T-helper 2 cell (primary cell): Measurements from ENCODE around the gene PUM1.
"Not testable (repeated sequence)": the region's sequence is repeated elsewhere in the genome, so short reads cannot be mapped to it uniquely, and the experiment has no call there.

Source experiments
- DNase-seq, 5 experiments: peaks; one replicate each; pipeline versions ENCODE4 v3.0.0 to v3.0.0-alpha.2; 2012 to 2022

The PUM1 gene

GRCh38 chr1:31064111-31064717 is 1.3 kb downstream of the PUM1 start:
- DNase-seq: no peak

- peak in 1 of 5 experiments; percentile 49 for DNase-seq
These were observed 1.9 kb downstream of the PUM1 start for GRCh38 chr1:31063631-31064030.

DNA sequence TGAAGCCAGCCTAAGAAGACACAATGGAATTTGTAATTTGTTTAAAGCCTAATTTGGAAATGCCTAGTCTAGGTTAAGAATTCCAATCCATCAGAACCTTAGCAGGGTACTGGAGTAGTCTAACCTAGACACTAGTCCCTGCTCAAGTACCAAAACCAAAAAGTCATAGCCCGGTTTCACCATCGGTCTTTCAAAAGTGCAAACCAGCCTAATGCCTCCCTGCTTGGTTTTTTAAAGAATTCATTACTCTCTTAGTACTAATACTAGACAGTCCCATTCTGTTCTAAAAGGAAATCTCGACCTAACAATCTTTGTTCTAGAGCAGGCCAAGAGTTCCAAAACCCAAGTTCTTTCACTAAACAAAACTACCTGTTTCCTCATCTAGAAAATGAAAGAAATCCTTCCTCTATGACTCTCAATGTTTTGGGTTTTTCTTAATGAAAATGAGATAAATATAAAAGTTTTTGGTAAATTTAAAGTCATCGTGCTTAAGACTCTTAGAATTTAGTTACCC is 2.6 kb downstream of the PUM1 start:
- DNase-seq: no peak

GRCh38 chr1:31062162-31062866 is 3.2 kb downstream of the PUM1 start:
- peak in 1 of 5 experiments; percentile 30 for DNase-seq

DNA sequence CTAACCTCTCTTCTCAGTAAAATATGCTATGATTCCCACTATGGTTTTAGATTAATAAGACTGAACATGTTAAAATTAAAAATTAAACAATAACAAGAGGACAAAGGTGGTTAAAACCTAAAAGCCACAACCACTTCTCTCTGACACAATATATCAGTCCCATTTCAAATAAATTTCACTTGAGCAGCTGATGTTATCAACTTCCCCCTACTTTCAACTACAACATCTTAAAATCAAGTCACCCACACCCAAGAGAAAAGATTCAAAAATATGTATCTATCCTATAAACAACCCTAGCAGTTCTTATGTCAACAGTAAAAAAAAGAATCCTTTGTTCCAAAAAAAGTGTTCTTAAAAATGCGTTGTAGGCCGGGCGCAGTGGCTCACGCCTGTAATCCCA is 7.5 kb downstream of the PUM1 start:
- peak in 1 of 5 experiments; percentile 82 for DNase-seq

DNA sequence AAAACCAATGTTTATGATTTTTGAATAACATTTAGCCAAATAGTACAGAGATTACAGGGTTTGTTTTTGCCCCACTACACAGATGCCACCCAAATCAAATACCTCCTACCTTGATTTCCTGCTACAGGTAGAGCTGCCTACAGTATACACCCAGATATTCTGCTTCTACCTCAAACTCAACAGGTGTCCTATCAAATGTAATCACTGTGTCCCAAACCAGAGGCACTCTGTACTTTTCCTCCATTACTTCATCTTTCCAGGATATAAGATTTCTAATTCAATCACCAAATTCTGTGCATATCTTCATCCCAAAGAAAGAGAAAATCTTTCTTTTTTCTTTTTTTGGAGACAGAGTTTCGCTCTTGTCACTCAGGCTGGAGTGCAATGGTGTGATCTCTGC is 9.6 kb downstream of the PUM1 start:
- DNase-seq: no peak

- no peak for DNase-seq
These were observed 10.0 kb downstream of the PUM1 start for GRCh38 chr1:31055501-31055900.

- DNase-seq: no peak
These were observed 10.5 kb downstream of the PUM1 start for GRCh38 chr1:31054958-31055481.

DNA sequence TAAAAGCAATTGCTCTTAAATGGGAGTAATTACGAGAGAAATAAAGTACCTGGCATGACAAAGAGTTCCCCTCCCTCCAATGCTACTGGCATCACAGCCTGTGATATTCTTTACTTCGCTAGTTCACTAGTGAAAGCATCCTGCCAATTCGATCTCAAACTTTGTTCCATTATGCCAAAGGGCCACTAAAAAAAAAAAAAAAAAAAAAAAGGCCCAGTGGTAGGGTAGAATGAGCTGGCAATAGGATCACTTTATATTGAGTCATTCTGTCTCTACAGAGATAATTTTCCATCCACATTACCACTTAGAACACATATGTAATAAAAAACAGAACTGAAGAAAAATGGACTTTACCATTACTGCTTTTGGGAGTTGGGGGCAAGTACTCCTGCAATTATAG is 11.2 kb downstream of the PUM1 start:
- DNase-seq: peak in 1 of 5 experiments; percentile 47

GRCh38 chr1:31052613-31053012 is 12.9 kb downstream of the PUM1 start:
- DNase-seq: not testable (repeated sequence)

- no peak for DNase-seq
These were observed 13.9 kb downstream of the PUM1 start for GRCh38 chr1:31051611-31052010.

DNA sequence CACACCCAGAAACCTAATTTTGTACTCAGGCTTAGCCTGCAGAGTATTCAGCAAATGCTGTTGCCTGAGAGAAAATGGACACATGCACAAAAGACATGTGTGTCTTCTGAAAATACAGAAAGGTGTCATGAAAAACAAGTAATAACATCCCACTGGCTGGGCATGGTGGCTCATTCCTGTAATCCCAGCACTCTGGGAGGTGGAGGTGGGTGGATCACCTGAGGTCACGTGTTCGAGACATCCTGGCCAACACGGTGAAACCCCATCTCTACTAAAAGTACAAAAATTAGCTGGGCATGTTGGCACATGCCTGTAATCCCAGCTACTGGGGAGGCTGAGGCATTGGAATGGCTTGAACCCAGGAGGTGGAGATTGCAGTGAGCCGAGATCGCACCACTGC is 18.0 kb downstream of the PUM1 start:
- DNase-seq: not testable (repeated sequence)

DNA sequence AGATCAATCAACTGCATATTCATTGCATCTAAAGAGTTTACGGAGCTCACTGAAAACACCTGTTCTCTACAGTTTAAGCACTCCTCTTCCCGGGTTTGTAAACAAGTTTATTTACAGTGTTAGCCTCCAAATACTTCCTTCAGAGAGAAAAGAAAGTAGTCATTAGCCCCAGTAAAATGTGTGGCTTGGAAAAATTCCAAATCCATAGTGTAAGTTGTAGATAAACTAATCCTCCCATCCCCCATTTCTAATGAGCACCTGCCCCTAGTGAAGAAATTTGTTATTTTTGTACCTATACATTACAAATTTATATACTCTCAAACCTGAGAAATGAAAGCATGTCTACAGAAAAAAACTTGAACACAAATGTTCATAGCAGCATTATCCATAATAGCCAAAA is 21.9 kb downstream of the PUM1 start:
- DNase-seq: no peak

DNA sequence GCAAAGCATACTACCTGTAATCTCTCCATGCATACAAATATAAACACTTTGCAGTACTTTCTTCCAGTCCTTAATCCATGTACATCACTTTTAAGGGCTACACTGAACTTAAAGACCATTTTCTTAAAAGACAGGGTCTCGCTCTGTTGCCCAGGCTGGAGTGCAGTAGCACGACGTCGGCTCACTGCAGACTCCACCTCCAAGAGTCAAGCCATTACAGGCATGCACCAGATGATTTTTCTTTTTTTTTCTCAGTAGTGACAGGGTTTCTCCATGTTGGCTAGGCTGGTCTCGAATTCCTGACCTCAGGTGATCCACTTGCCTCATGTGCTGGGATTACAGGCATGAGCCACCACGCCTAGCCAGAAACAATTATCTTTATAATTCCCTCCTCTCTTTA is 22.9 kb downstream of the PUM1 start:
- no peak for DNase-seq

DNA sequence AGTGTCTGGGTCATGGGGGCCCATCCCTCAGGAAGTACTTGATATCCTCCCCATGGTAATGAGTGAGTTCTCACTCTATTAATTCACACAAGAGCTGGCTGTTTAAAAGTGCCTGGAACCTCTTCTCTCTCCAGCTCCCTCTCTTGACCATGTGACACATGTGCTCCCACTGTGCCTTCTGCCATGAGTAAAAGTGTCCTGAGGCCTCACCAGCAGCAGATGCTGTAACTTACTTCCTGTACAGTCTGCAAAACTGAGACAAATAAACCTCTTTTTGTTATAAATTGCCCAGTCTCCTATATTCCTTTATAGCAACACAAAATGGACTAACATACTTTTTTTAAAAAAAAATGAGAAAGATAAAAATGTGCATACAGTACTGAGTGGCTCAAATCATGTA is 24.0 kb downstream of the PUM1 start:
- no peak for DNase-seq

GRCh38 chr1:31040038-31040437 is 25.5 kb downstream of the PUM1 start:
- no peak for DNase-seq

GRCh38 chr1:31038935-31039334 is 26.6 kb downstream of the PUM1 start:
- not testable (repeated sequence) for DNase-seq

- no peak for DNase-seq
These were observed 27.2 kb downstream of the PUM1 start for GRCh38 chr1:31038360-31038759.

GRCh38 chr1:31036749-31037500 is 28.6 kb downstream of the PUM1 start:
- DNase-seq: peak in 1 of 5 experiments; percentile 86

GRCh38 chr1:31033598-31033997 is 31.9 kb downstream of the PUM1 start:
- no peak for DNase-seq

- DNase-seq: no peak
These were observed 33.3 kb downstream of the PUM1 start for GRCh38 chr1:31032266-31032665.

DNA sequence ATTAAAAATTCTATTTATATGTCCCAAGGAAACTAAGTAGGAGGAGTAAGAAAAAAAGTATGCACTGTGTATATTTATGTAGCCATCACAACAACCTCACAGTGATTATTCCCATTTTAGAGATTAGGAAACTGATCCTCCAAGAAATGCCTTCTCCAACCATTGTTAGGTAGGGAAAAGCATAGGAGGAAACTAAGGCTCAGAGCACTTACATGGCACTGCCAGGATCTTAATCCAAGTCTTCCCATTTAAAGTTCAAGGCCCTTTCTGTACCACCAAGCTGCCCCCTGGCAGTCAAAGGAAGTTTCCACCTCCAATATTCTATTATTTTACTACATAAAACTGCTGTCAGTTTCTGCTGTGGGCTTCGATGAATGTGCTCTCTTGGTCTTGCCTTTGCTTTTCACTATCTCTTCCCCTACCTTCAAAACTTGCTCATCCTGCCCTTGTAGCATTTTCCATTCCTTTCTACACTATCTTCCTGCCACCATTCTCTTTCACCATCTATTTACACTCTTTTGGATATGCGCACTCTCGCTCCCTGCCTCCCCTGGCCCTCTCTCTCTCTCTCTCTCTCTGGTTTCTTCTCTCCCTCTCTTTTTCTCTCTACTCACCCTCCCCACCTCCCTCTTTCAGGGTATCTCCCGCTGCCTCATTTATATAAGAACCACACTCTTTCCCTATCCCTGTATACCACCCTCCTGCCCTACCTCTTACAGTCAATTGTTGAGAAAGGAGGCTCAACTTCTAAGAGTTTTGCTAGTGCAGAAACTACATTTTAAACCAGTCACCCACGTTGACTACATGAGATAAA is 34.0 kb downstream of the PUM1 start:
- DNase-seq: no peak

DNA sequence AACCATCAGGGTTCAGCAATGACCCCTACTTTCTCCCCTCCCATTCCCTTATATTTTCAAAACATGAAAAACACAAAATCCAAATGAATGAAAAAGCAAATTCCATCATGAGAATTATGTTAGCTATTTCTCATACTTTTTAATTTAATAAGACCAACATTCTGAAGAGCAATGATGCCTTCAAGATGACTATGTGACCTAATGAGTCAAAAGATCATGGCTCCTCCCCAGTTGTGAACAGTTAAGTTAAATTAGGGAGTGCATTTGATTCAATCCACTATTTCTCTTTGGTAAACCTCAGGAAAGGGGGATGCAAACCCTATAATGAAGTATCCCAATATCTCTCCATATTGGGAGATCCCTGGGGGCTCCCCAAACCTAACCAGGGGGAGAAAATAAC is 36.5 kb downstream of the PUM1 start:
- DNase-seq: no peak
